GM12801 (cell line): ENCODE data around the gene AGAP3.

Source experiments
- CTCF ChIP-seq: IDR thresholded peaks from one replicate; pipeline ENCODE4 v1.5.1; 2011; ENCODE audit warnings: control low read depth; ENCODE audit not compliant: insufficient read length; ENCODE audit errors: extremely low read depth

The AGAP3 gene

GRCh38 chr7:151172273-151173141, 86.2 kb downstream of the AGAP3 start:
- TF ChIP-seq CTCF, result peak; percentile 95

- TF ChIP-seq CTCF, result no peak
Measured at GRCh38 chr7:151173386-151174245, 87.3 kb downstream of the AGAP3 start.

GRCh38 chr7:151174246-151175046, 88.2 kb downstream of the AGAP3 start:
- no peak for TF ChIP-seq CTCF

GRCh38 chr7:151175047-151175792, 88.9 kb downstream of the AGAP3 start:
- no peak for TF ChIP-seq CTCF

- no peak for TF ChIP-seq CTCF
Measured at GRCh38 chr7:151175793-151176311, 89.6 kb downstream of the AGAP3 start.

- TF ChIP-seq CTCF, result no peak
Measured at GRCh38 chr7:151176401-151176800, 90.1 kb downstream of the AGAP3 start.
